Stimulated activated naive CD8-positive, alpha-beta T cell treated with anti-CD3 and anti-CD28 coated beads, Interleukin-15, amount 100 ng/mL, for 72 hours (primary cell): Measurements from ENCODE around the gene OR4F29.
"Not testable (repeated sequence)": the region's sequence is repeated elsewhere in the genome, so short reads cannot be mapped to it uniquely, and the experiment has no call there.

ENCODE experiments used
- ATAC-seq: fragments of 150-1000 bp; cut with Tn5 transposase; 2 replicates; pipeline ENCODE4 v1.10.0; 2021; ENCODE audit warnings: mild to moderate bottlenecking, moderate library complexity
- DNase-seq, 2 donors: peaks; one replicate each; pipeline ENCODE4 v3.0.0; 2021 to 2022
- H3K27ac Mint-ChIP-seq, 2 donors: one replicate each; pipeline ENCODE4 v1.8.0; 2022; ENCODE audit warnings: mild to moderate bottlenecking in 2 of 2, mixed read lengths in 2 of 2, moderate library complexity in 2 of 2
- H3K27me3 Mint-ChIP-seq: one replicate; pipeline ENCODE4 v1.8.0; 2022; ENCODE audit warnings: mixed read lengths
- H3K4me1 Mint-ChIP-seq: one replicate; pipeline ENCODE4 v1.8.0; 2022; ENCODE audit warnings: mild to moderate bottlenecking, mixed read lengths
- H3K4me3 Mint-ChIP-seq, 2 donors: one replicate each; pipeline ENCODE4 v1.8.0; 2022; ENCODE audit warnings: mild to moderate bottlenecking in 2 of 2, mixed read lengths in 2 of 2, moderate library complexity in 1 of 2
- H3K9me3 Mint-ChIP-seq, 2 donors: one replicate each; pipeline ENCODE4 v1.8.0; 2022; ENCODE audit warnings: mixed read lengths in 2 of 2

OR4F29 gene, protein sequence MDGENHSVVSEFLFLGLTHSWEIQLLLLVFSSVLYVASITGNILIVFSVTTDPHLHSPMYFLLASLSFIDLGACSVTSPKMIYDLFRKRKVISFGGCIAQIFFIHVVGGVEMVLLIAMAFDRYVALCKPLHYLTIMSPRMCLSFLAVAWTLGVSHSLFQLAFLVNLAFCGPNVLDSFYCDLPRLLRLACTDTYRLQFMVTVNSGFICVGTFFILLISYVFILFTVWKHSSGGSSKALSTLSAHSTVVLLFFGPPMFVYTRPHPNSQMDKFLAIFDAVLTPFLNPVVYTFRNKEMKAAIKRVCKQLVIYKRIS

GRCh38 chr1:451578-451977 lies at the start of gene OR4F29:
TSS of gene OR4F29 (minus strand) at chr1:451678. CDS start at chr1:451678, 0 bp downstream.
- DNase-seq, H3K27ac Mint-ChIP-seq, ATAC-seq, H3K4me3 Mint-ChIP-seq, H3K9me3 Mint-ChIP-seq, H3K4me1 Mint-ChIP-seq, H3K27me3 Mint-ChIP-seq: not testable (repeated sequence)
